Psoas muscle (tissue), 8 donors: ENCODE results near the gene AWAT2. TPM values are rescaled to one million over a fixed set of nuclear protein-coding genes. Genes with fewer than 3 reads are reported as not detected.
"Not testable (repeated sequence)": the region's sequence is repeated elsewhere in the genome, so short reads cannot be mapped to it uniquely, and the experiment has no call there.

ENCODE experiments used
- ATAC-seq, 4 donors: fragments of 200-7000 bp; cut with Tn5 transposase; one replicate each; pipeline ENCODE4 v1.9.1; 2020; ENCODE audit warnings: moderate library complexity in 3 of 4, mild to moderate bottlenecking in 2 of 4
- DNase-seq, 2 donors: peaks; one replicate each; pipeline ENCODE4 v3.0.0-alpha.2; 2020
- H3K27ac ChIP-seq: fragments of 200-600 bp; one replicate; pipeline ENCODE4 v1.8.0; 2022
- H3K27me3 ChIP-seq, 3 donors: fragments of 200-600 bp in 1 of 3; one replicate each; pipeline versions ENCODE4 v1.6.1 to v1.8.0; 2013 to 2022; ENCODE audit warnings: low read length in 2 of 3, mild to moderate bottlenecking in 2 of 3, moderate library complexity in 1 of 3; ENCODE audit not compliant: insufficient read depth in 3 of 3
- H3K36me3 ChIP-seq, 2 donors: fragments of 200-600 bp in 1 of 2; one replicate each; pipeline versions ENCODE4 v1.6.1 to v1.8.0; 2013 to 2022; ENCODE audit warnings: low read depth in 1 of 2, mild to moderate bottlenecking in 1 of 2, moderate library complexity in 1 of 2; ENCODE audit not compliant: insufficient read depth in 1 of 2
- H3K4me1 ChIP-seq: fragments of 200-600 bp; one replicate; pipeline ENCODE4 v1.8.0; 2022
- H3K4me3 ChIP-seq: fragments of 200-600 bp; one replicate; pipeline ENCODE4 v1.8.0; 2022; ENCODE audit warnings: mild to moderate bottlenecking
- H3K9me3 ChIP-seq: fragments of 200-600 bp; one replicate; pipeline ENCODE4 v1.8.0; 2022
- WGBS, 3 donors: extraction: QIAGEN DNeasy Blood & Tissue Kit; methylation state at CpG; one replicate each; pipeline versions ENCODE4 v1.1.6 to v1.1.7; 2013; 5-methylcytosine and 5-hydroxymethylcytosine counted together
- intact Hi-C, 2 donors: fragments of 100-400 bp; cut with DNase I; formaldehyde crosslinking; loops; one replicate each; pipeline versions ENCODE4 v1.11.0 to v1.14.2; 2022
- polyA plus RNA-seq, 3 donors: library from polyadenylated mRNA; stranded (reverse); fragments of 200-250 nt; gene quantifications; one replicate each; pipeline ENCODE4 v1.2.3, GENCODE V29; 2013
- total RNA-seq, 4 donors: library from RNA; stranded (reverse); fragmentation: NEBNext Ultra II Directional in 2 of 4; extraction: Animal tissue kit (Norgen Biotek cat#: 25700) in 2 of 4; gene quantifications; one replicate each; pipeline versions ENCODE4 v1.2.1 to v1.2.4, GENCODE V29; 2021 to 2023
- TF ChIP-seq, protein P1 (sequence below): fragments of 200-600 bp; IDR thresholded peaks from one replicate; pipeline ENCODE4 v1.8.0; 2022; ENCODE audit warnings: antibody characterized with exemption
- donor health status: healthy with polysubstance abuse.
- donor health status: DM: no; HTN: no; CAD: no; lungs with moderate emphysema.
- donor health status: Bipolar disorder and iron deficiency.
- donor health status: healthy.
- donor health status: DM: yes; HTN: yes; CAD: no.
- donor health status: DM: no; HTN: no; CAD: no.
- donor health status: DM: no; HTN: no; CAD: no.
- donor health status: DM: yes; HTN: yes; CAD: no.

AWAT2 gene
- total and polyA plus RNA-seq, 7 donors = not detected

DNA sequence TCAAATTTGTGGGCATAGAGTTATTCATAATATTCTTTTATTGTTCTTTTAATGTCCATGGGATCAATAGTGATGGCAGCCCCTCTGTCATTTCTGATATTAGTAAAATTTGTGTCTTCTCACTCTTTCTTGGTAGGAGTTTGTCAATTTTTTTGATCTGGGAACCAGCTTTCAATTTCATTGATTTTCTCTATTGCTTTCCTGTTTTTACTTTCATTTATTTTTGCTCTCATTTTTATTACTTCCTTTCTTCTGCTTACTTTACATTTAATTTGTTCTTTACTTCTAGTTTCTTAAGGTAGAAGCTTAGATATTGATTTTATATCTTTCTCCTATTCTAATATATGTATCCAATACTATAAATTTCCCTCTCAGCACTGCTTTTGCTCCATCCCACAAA, 40.7 kb downstream of the AWAT2 start:
- TF ChIP-seq, protein P1, sequence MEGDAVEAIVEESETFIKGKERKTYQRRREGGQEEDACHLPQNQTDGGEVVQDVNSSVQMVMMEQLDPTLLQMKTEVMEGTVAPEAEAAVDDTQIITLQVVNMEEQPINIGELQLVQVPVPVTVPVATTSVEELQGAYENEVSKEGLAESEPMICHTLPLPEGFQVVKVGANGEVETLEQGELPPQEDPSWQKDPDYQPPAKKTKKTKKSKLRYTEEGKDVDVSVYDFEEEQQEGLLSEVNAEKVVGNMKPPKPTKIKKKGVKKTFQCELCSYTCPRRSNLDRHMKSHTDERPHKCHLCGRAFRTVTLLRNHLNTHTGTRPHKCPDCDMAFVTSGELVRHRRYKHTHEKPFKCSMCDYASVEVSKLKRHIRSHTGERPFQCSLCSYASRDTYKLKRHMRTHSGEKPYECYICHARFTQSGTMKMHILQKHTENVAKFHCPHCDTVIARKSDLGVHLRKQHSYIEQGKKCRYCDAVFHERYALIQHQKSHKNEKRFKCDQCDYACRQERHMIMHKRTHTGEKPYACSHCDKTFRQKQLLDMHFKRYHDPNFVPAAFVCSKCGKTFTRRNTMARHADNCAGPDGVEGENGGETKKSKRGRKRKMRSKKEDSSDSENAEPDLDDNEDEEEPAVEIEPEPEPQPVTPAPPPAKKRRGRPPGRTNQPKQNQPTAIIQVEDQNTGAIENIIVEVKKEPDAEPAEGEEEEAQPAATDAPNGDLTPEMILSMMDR = no peak
- ATAC-seq (no peak), DNase-seq (no peak)
- intact Hi-C loops = no loop called here
- Histone ChIP-seq H3K9me3 (no peaks in the 10 kb centered on the region), H3K36me3 (no peaks in the 10 kb centered on the region), H3K27ac (no peak overlapping the region), H3K4me3 (no peak overlapping the region), H3K4me1 (no peaks in the 10 kb centered on the region), H3K27me3 (peaks cover 0 to 10% (median 0%) of the 10 kb centered on the region in 3 donors)

DNA sequence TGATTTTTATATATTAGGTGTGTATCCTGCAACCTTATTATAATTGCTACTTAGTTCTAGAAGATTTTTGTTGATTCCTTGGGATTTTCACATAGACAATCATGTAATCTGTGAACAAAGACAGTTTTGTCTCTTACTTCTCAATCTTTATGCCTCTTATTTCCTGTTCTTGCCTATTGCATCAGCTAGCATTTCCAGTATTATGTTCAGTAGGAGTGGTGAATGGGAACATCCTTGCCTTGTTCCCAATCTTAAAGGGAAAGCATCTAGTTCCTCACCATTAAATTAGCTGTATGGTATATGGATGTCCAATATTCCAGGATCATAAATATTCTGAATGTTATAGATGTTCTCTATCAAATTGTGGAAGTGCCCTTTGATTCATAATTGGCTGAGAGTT, 41.8 kb downstream of the AWAT2 start:
- ATAC-seq (no peak), DNase-seq (no peak)
- Histone ChIP-seq H3K4me3 (no peak overlapping the region), H3K9me3 (no peaks in the 10 kb centered on the region), H3K27me3 (peaks cover 0 to 10% (median 0%) of the 10 kb centered on the region in 3 donors), H3K4me1 (no peaks in the 10 kb centered on the region), H3K36me3 (no peaks in the 10 kb centered on the region), H3K27ac (no peak overlapping the region)
- intact Hi-C loops = no loop called here
- TF ChIP-seq, protein P1 = no peak

DNA sequence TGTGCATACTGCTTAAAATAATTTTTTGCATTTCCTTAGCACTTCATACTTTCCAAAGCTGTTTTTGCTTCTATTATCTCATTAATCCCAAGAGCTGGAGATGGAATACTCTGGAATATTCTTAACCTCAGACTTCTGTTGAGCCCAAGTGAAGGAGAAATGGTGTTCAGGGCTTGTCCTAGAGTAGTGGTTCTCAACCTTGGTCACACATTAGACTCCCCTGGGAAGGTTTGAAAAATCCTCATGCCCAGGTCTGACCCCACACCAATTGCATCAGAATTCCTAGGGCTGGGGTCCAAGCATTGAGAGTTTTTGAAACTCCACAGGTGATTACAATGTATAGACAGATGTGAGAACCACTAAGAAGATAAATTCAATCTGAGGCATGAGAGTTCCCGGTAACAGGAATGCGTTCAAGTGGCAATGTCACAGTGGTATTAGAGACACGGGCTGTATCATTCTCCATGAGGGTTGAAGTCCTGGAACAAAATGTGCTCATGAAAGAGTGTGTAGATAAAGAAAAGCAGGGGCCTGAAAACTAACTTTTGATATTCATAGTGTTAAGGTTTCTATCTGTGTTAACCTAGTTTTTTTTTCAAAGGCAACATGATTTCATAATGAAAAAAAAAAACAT, 47.9 kb downstream of the AWAT2 start:
- intact Hi-C loops = no loop called here

DNA sequence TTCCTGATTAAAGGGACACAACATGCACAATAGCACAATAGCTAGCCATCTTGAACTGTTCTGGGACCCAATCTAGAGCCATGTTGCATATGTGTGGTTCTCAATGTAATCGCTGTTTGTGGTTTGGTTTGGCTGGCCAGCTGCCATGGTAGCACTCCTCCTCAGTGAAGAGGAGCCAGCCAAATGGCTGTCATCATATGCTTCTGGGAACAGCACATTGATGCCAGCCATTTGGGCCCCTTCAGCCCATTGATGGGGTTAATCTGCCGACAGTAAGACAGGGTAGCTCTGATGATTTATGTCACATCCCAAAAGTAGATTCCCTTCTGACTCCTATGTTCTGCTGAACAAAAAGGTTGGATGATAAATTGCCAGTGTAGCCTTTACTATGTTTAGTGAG, 48.5 kb downstream of the AWAT2 start:
- ATAC-seq = peak in 1 of 4 donors; percentile 48
- Histone ChIP-seq H3K9me3 (no peaks in the 10 kb centered on the region), H3K4me3 (no peak overlapping the region), H3K4me1 (no peaks in the 10 kb centered on the region), H3K27ac (no peak overlapping the region), H3K27me3 (no peaks in the 10 kb centered on the region), H3K36me3 (no peaks in the 10 kb centered on the region)
- WGBS, 3 donors = 39 to 45% (median 44%) methylated on average over 2 of the region's 2 CpGs
- TF ChIP-seq, protein P1 = no peak
- DNase-seq = no peak
- intact Hi-C loops = no loop called here

More for the DNA sequence above, 47.9 kb downstream of the AWAT2 start:
- no peaks in the 10 kb centered on the region for H3K36me3 ChIP-seq
- no peak for ATAC-seq
- H3K9me3 ChIP-seq = no peaks in the 10 kb centered on the region
- no peaks in the 10 kb centered on the region for H3K4me1 ChIP-seq
- TF ChIP-seq, protein P1 = no peak
- H3K27ac ChIP-seq = no peak overlapping the region
- H3K4me3 ChIP-seq = no peak overlapping the region
- no peak for DNase-seq
- H3K27me3 ChIP-seq = no peaks in the 10 kb centered on the region
- 49 to 55% (median 50%) methylated on average over 3 of the region's 3 CpGs for WGBS, 3 donors

DNA sequence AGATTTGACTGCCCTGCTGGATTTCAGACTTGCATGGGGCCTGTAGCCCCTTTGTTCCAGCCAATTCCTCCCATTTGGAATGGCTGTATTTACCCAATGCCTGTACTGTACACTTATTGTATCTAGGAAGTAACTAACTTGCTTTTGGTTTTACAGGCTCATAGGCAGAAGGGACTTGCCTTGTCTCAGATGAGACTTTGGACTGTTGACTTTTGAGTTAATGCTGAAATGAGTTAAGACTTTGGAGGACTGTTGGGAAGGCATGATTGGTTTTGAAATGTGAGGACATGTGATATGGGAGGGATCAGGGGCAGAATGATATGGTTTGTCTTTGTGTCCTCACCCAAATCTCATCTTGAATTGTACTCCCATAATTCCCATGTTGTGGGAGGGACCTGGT, 51.4 kb downstream of the AWAT2 start:
- ATAC-seq, H3K27me3 ChIP-seq, H3K4me1 ChIP-seq, DNase-seq, H3K4me3 ChIP-seq, intact Hi-C loops, H3K27ac ChIP-seq, H3K9me3 ChIP-seq, H3K36me3 ChIP-seq: not testable (repeated sequence)
